ENCODE measurements around the gene ARHGEF19. TPM values are rescaled to one million over a fixed set of nuclear protein-coding genes. Genes with fewer than 3 reads are reported as not detected.

ARHGEF19 gene
- total RNA-seq, 1 experiment from 2014 or later, result 21.1 TPM

DNA sequence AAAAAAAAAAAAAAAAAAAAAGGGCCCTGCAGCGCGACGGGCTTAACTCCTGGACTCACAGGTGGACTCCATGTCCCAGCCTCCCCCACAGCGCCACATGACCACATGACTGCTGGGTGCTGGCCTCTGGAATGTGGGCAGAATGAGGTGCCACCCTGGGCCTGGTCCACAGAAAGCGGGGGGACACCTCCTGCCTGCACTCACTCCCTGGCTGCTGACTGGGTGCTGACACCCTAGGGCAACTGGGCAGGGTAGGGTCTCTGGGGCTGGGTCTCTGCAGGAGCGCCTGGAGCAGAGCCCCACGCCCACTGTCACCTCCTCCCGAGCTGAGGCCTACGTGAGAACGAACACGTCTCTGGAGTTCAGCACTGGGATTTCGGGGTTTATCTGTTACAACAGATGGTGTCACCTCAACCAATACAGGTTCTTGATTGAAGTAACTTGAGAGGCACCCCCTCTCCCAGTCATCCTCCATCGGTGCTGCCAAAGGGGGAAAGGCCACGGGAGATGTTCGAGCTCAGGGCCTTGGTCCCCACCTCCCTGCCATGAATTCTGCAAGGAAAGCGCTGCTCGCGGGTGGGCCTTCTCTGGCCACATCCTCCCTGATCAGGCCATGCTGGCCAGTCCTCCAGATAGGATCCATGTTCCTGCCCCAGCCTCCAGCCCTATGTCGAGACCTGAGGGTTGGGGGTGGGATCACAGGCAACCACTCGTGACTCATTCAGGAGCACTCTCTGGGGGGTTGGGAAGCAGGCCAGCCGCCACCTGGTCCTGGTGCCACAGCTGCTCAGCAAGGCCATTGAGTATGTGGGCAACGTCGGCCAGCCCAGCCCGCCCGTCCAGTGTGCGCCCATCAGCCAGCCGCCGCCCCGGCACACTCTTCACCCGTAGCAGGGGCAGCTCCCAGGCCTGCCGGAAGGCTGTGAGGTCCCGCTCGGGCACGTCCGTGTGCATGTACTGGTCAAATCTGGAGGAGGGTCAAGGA lies 19.2 kb upstream of the ARHGEF19 start:
- Histone ChIP-seq H4K20me1 (ENCODE audit: control insufficient read depth, insufficient read depth, insufficient read length) (peaks cover 2% of the 10 kb centered on the region), H3K9me3 (ENCODE audit: control insufficient read depth, low read depth, low read length) (no peaks in the 10 kb centered on the region), H2BK120ac (ENCODE audit: low read depth, low read length, poor library complexity, severe bottlenecking) (no peak overlapping the region), H3K23ac (ENCODE audit: insufficient read length, low read depth, low read length) (no peak overlapping the region), H2BK12ac (ENCODE audit: insufficient read length, low read depth, low read length) (no peak overlapping the region), H3T11ph (ENCODE audit: low read length) (no peak overlapping the region), H3K18ac (ENCODE audit: insufficient read length, low read depth, low read length) (no peak overlapping the region), H3K79me1 (ENCODE audit: insufficient read depth, low read depth, low read length, poor library complexity, severe bottlenecking) (no peaks in the 10 kb centered on the region), H3K4me2 (ENCODE audit: insufficient read depth, insufficient read length, low read length) (no peak overlapping the region), H4K5ac (ENCODE audit: insufficient read length, low read depth, low read length) (no peak overlapping the region), H2BK15ac (ENCODE audit: low read depth, low read length) (no peak overlapping the region), H3K4ac (ENCODE audit: low read depth, low read length) (no peak overlapping the region), H3K9ac (ENCODE audit: extremely low read depth, insufficient read length, low read length) (no peak overlapping the region), H3K56ac (ENCODE audit: insufficient read length, low read depth, low read length) (no peak overlapping the region), H2AFZ (ENCODE audit: low read length) (no peak overlapping the region), H3K4me1 (ENCODE audit: insufficient read depth, low read length) (0 out of 2 replicates have a peak, but pooled peaks cover 5% of the 10 kb centered on the region), H3K23me2 (ENCODE audit: insufficient read length, low read depth, low read length, poor library complexity, severe bottlenecking) (peaks cover 10% of the 10 kb centered on the region), H2BK20ac (ENCODE audit: low read depth, low read length, poor library complexity, severe bottlenecking) (no peak overlapping the region), H2BK5ac (ENCODE audit: insufficient read length, low read length) (no peak overlapping the region), H3K14ac (ENCODE audit: insufficient read depth, low read length) (no peak overlapping the region; the same call in 1 of the 2 replicates), H4K8ac (replicated peaks; ENCODE audit: insufficient read length, low read depth, low read length) (no peak overlapping the region), H3K79me2 (ENCODE audit: insufficient read depth, low read length) (no peaks in the 10 kb centered on the region), H3K27me3 (ENCODE audit: insufficient read depth, low read length) (peaks cover 10% of the 10 kb centered on the region; the same call in 1 of the 2 replicates), H3K27ac (ENCODE audit: insufficient read length, low read depth, low read length) (no peak overlapping the region), H2AK5ac (ENCODE audit: insufficient read length, low read length) (no peak overlapping the region), H4K91ac (ENCODE audit: insufficient read length, low read depth, low read length) (no peak overlapping the region)
- Mint-ChIP-seq H3K27ac (no peak overlapping the region), H3K4me3 (no peak overlapping the region), H3K36me3 (ENCODE audit: insufficient read depth in 1 of 3, low read depth in 3 of 3) (no peaks in the 10 kb centered on the region; a peak in 1 of 7 replicates), H3K9me3 (no peaks in the 10 kb centered on the region; a peak in 2 of 5 replicates), H3K27me3 (ENCODE audit: low read depth) (peaks cover 40% of the 10 kb centered on the region), H3K4me1 (peaks cover 19 to 21% of the 10 kb centered on the region in 2 experiments)
- TF ChIP-seq, protein P1, sequence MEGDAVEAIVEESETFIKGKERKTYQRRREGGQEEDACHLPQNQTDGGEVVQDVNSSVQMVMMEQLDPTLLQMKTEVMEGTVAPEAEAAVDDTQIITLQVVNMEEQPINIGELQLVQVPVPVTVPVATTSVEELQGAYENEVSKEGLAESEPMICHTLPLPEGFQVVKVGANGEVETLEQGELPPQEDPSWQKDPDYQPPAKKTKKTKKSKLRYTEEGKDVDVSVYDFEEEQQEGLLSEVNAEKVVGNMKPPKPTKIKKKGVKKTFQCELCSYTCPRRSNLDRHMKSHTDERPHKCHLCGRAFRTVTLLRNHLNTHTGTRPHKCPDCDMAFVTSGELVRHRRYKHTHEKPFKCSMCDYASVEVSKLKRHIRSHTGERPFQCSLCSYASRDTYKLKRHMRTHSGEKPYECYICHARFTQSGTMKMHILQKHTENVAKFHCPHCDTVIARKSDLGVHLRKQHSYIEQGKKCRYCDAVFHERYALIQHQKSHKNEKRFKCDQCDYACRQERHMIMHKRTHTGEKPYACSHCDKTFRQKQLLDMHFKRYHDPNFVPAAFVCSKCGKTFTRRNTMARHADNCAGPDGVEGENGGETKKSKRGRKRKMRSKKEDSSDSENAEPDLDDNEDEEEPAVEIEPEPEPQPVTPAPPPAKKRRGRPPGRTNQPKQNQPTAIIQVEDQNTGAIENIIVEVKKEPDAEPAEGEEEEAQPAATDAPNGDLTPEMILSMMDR (conservative IDR thresholded peaks at IDR 0.05), result no peak
- DNase-seq, result no peak
- no CpG with 5 or more reads among the region's 35 CpGs for WGBS (ENCODE audit: extremely low coverage, insufficient read length, low lambda C conversion rate)
